Endothelial cell of umbilical vein (primary cell): ENCODE data around the gene AKAP12. TPM values are rescaled to one million over a fixed set of nuclear protein-coding genes. Genes with fewer than 3 reads are reported as not detected.

Experiments
- BruUV-seq: library from RNA; stranded (reverse); fragments of 400-500 nt; replicated peaks from 2 replicates; lab custom pipeline; 2021; lab: Mats Ljungman, UMichigan
- CTCF ChIA-PET: fragments of 300-600, 350-600 bp; sonication (Branson Sonifier 250); formaldehyde crosslinking; loops from one replicate; lab custom pipeline; 2021; ENCODE audit warnings: antibody characterized with exemption, inconsistent platforms; lab: Charles Lee
- POLR2A ChIA-PET: fragments of 300-600, 350-600 bp; sonication (Branson Sonifier 250); formaldehyde crosslinking; loops from one replicate; lab custom pipeline; 2021; ENCODE audit warnings: antibody characterized with exemption, inconsistent platforms; lab: Charles Lee
- DNase-seq: peaks from one replicate; pipeline ENCODE4 v3.0.0-alpha.2; 2011; ENCODE audit warnings: low read depth, low spot score
- FAIRE-seq: peaks from 2 replicates; lab custom pipeline; 2011; peaks lifted over from hg19 to GRCh38; lab: Jason Lieb, UNC
- H2AFZ ChIP-seq: 2 replicates; pipeline ENCODE4 v1.6.0; 2012; ENCODE audit warnings: low read depth, low read length, control low read depth, inconsistent platforms
- H3K27ac ChIP-seq: 2 replicates; pipeline ENCODE4 v1.5.1; 2011; ENCODE audit warnings: low read depth, mild to moderate bottlenecking, control low read depth, low read length, moderate library complexity; ENCODE audit not compliant: insufficient read depth
- H3K27me3 ChIP-seq, 2 experiments: 2 replicates each; pipeline versions ENCODE4 v1.6.0 to v1.6.1; 2011; ENCODE audit warnings: low read length in 2 of 2, mixed read lengths in 1 of 2; ENCODE audit not compliant: control insufficient read depth in 2 of 2, insufficient read depth in 2 of 2
- H3K36me3 ChIP-seq, 2 experiments: 2 replicates in 1 of 2; 3 replicates in 1 of 2; pipeline ENCODE4 v1.5.1; 2011; ENCODE audit warnings: low read length in 2 of 2, mild to moderate bottlenecking in 1 of 2, moderate library complexity in 1 of 2; ENCODE audit not compliant: control insufficient read depth in 2 of 2, insufficient read depth in 2 of 2; ENCODE audit errors: extremely low read depth in 1 of 2
- H3K4me1 ChIP-seq: 3 replicates; pipeline ENCODE4 v1.5.1; 2011; ENCODE audit warnings: mild to moderate bottlenecking, low read length; ENCODE audit not compliant: control insufficient read depth, insufficient read depth; ENCODE audit errors: extremely low read depth
- H3K4me2 ChIP-seq: 2 replicates; pipeline ENCODE4 v1.6.1; 2011; ENCODE audit warnings: low read length, control low read depth, mixed read lengths; ENCODE audit not compliant: insufficient read depth
- H3K4me3 ChIP-seq, 3 experiments: fragments of 200-600 bp in 1 of 3; sonication (generic), shearing (Covaris generic) in 1 of 3; replicated peaks in 1 of 3; 2 replicates each; pipeline ENCODE4 v1.5.1; 2011 to 2016; ENCODE audit warnings: control low read depth in 3 of 3, low read length in 3 of 3, mild to moderate bottlenecking in 2 of 3, inconsistent platforms in 1 of 3, low read depth in 1 of 3, moderate library complexity in 1 of 3; ENCODE audit not compliant: insufficient read depth in 1 of 3
- H3K79me2 ChIP-seq: 2 replicates; pipeline ENCODE4 v1.6.0; 2012; ENCODE audit warnings: low read length, inconsistent platforms; ENCODE audit not compliant: control insufficient read depth, insufficient read depth
- H3K9ac ChIP-seq: replicated peaks from 2 replicates; pipeline ENCODE3; 2011; ENCODE audit warnings: low read length, control low read depth; ENCODE audit not compliant: insufficient read depth; ENCODE audit errors: extremely low read depth
- H3K9me1 ChIP-seq: replicated peaks from 3 replicates; pipeline ENCODE4 v1.6.0; 2011; ENCODE audit warnings: mild to moderate bottlenecking, low read length; ENCODE audit not compliant: control insufficient read depth, insufficient read depth; ENCODE audit errors: extremely low read depth
- H3K9me3 ChIP-seq: replicated peaks from 2 replicates; pipeline ENCODE4 v1.5.1; 2012; ENCODE audit warnings: low read length, inconsistent platforms; ENCODE audit not compliant: control insufficient read depth, insufficient read depth
- H4K20me1 ChIP-seq: replicated peaks from 2 replicates; pipeline ENCODE3; 2011; ENCODE audit warnings: mild to moderate bottlenecking, low read length; ENCODE audit not compliant: control insufficient read depth, insufficient read depth; ENCODE audit errors: extremely low read depth
- CTCF ChIP-seq, 2 donors: IDR thresholded peaks; 1 replicate in 1 of 2; 2 replicates in 1 of 2; pipeline ENCODE4 v1.5.1; 2011; ENCODE audit warnings: low read length in 2 of 2, mild to moderate bottlenecking in 2 of 2, moderate library complexity in 2 of 2, control low read depth in 1 of 2, inconsistent platforms in 1 of 2, low read depth in 1 of 2; ENCODE audit not compliant: insufficient read depth in 1 of 2; ENCODE audit errors: extremely low read depth in 1 of 2
- EZH2 ChIP-seq: IDR thresholded peaks from 2 replicates; pipeline ENCODE4 v1.6.1; 2012; ENCODE audit warnings: borderline replicate concordance, low read depth, mild to moderate bottlenecking, moderate library complexity, low read length, inconsistent platforms; ENCODE audit not compliant: severe bottlenecking
- FOS ChIP-seq: IDR thresholded peaks from 2 replicates; pipeline ENCODE4 v1.6.1; 2011; ENCODE audit warnings: mild to moderate bottlenecking, low read length, moderate library complexity, borderline replicate concordance; ENCODE audit not compliant: insufficient read depth
- GATA2 ChIP-seq: IDR thresholded peaks from 2 replicates; pipeline ENCODE4 v1.7.0; 2011; ENCODE audit warnings: low read depth, mild to moderate bottlenecking, moderate library complexity, mixed read lengths, low read length; ENCODE audit not compliant: insufficient read length, insufficient read depth
- JUN ChIP-seq: IDR thresholded peaks from 2 replicates; pipeline ENCODE4 v1.6.1; 2011; ENCODE audit warnings: borderline replicate concordance, low read depth; ENCODE audit not compliant: insufficient read length, insufficient read depth
- MAX ChIP-seq: IDR thresholded peaks from 2 replicates; pipeline ENCODE4 v1.6.1; 2011; ENCODE audit not compliant: insufficient read depth, insufficient read length
- MYC ChIP-seq: IDR thresholded peaks from one replicate; pipeline ENCODE4 v1.6.1; 2011; ENCODE audit warnings: mild to moderate bottlenecking, low read depth, low read length
- POLR2A ChIP-seq: IDR thresholded peaks from 2 replicates; pipeline ENCODE4 v1.6.1; 2012; ENCODE audit warnings: low read depth, mild to moderate bottlenecking, control low read depth, low read length
- POLR2AphosphoS5 ChIP-seq: IDR thresholded peaks from 2 replicates; pipeline ENCODE4 v1.6.1; 2012; ENCODE audit warnings: low read depth, mild to moderate bottlenecking, control low read depth, low read length, moderate library complexity; ENCODE audit not compliant: insufficient read depth
- dilution Hi-C: fragments of 300-500 bp; cut with MboI; formaldehyde crosslinking; loops from one replicate; pipeline ENCODE4 v1.15.0; 2019; ENCODE audit warnings: low sequenced_read_pairs; ENCODE audit not compliant: extremely low pct_ligation_motif_present
- intact Hi-C: fragments of 100-400 bp; cut with micrococcal nuclease; formaldehyde crosslinking; loops from one replicate; pipeline ENCODE4 v1.10.0; 2022
- polyA plus RNA-seq, 4 experiments: library from polyadenylated mRNA; depleted of rRNA in 3 of 4; stranded (reverse) in 3 of 4; unstranded in 1 of 4; fragments of >200 nt; gene quantifications; 2 replicates each; pipeline versions ENCODE4 v1.2.1 to v1.2.3, GENCODE V29; 2011 to 2012; ENCODE audit warnings: missing spikeins in 1 of 4
- total RNA-seq: library from RNA; stranded (reverse); gene quantifications from 2 replicates; pipeline ENCODE4 v1.2.3, GENCODE V29; 2021

The AKAP12 gene
- total and polyA plus RNA-seq, 2 donors (not counting 3 experiments of a cell fraction or from before 2014, with no cell fraction given): 46.9 to 340 TPM

- BruUV-seq: no TSS peak
- H3K9ac ChIP-seq: no peak overlapping the region
- intact Hi-C loops (no loop called here), dilution Hi-C loops (no loop called here)
- no peaks in the 10 kb centered on the region for H3K9me1 ChIP-seq
- H3K36me3 ChIP-seq: no peaks in the 10 kb centered on the region
- ChIA-PET CTCF (no interaction called here), POLR2A (no interaction called here)
- no peak overlapping the region for H2AFZ ChIP-seq
- H3K27me3 ChIP-seq: no peaks in the 10 kb centered on the region
- H3K4me3 ChIP-seq: no peak overlapping the region
- peaks cover 1% of the 10 kb centered on the region for H3K4me1 ChIP-seq
- H3K79me2 ChIP-seq: peaks cover 91% of the 10 kb centered on the region
- no peak for FAIRE-seq
- H4K20me1 ChIP-seq: no peaks in the 10 kb centered on the region
- no peak for TF ChIP-seq GATA2
- TF ChIP-seq JUN: no peak
- no peak for TF ChIP-seq POLR2A
- TF ChIP-seq MAX: no peak
- no peak for TF ChIP-seq MYC
- TF ChIP-seq CTCF (IDR thresholded peaks at IDR 0.05; ENCODE audit: extremely low read depth in 1 of 2, insufficient read depth in 1 of 2, low read depth in 1 of 2, low read length in 2 of 2): no peak
- TF ChIP-seq FOS: no peak
- TF ChIP-seq EZH2: no peak
- TF ChIP-seq POLR2AphosphoS5: no peak
- DNase-seq: no peak
- no peak overlapping the region for H3K4me2 ChIP-seq
- no peak overlapping the region for H3K27ac ChIP-seq
- no peaks in the 10 kb centered on the region for H3K9me3 ChIP-seq
These were observed 53.4 kb downstream of the AKAP12 start for GRCh38 chr6:151292974-151293687.
